ENCODE results near the gene RNPC3.

DNA sequence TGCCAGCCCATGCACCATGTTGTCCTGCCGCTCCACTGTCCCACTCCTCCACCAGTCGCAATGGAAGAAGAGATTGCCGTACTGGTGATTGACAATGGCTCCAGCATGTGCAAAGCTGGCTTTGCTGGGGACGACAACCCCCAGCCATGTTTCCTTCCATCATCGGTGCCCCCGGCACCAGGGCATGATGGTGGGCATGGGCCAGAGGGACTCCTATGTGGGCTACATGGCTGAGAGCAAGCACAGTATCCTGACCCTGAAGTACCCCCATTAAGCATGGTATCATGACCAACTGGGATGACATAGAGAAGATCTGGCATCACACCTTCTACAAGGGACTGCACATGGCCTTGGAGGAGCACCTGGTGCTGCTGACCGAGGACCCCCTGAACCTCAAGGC is 44.0 kb downstream of the RNPC3 start:
- TF ChIP-seq, protein P1, sequence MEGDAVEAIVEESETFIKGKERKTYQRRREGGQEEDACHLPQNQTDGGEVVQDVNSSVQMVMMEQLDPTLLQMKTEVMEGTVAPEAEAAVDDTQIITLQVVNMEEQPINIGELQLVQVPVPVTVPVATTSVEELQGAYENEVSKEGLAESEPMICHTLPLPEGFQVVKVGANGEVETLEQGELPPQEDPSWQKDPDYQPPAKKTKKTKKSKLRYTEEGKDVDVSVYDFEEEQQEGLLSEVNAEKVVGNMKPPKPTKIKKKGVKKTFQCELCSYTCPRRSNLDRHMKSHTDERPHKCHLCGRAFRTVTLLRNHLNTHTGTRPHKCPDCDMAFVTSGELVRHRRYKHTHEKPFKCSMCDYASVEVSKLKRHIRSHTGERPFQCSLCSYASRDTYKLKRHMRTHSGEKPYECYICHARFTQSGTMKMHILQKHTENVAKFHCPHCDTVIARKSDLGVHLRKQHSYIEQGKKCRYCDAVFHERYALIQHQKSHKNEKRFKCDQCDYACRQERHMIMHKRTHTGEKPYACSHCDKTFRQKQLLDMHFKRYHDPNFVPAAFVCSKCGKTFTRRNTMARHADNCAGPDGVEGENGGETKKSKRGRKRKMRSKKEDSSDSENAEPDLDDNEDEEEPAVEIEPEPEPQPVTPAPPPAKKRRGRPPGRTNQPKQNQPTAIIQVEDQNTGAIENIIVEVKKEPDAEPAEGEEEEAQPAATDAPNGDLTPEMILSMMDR (IDR thresholded peaks at IDR 0.05; ENCODE audit: poor library complexity, severe bottlenecking), result no peak
- no peak for TF ChIP-seq POLR2AphosphoS5 (IDR thresholded peaks at IDR 0.05)
- TF ChIP-seq SMC3 (conservative IDR thresholded peaks at IDR 0.05; ENCODE audit: poor library complexity), result no peak
- TF ChIP-seq, protein P2, sequence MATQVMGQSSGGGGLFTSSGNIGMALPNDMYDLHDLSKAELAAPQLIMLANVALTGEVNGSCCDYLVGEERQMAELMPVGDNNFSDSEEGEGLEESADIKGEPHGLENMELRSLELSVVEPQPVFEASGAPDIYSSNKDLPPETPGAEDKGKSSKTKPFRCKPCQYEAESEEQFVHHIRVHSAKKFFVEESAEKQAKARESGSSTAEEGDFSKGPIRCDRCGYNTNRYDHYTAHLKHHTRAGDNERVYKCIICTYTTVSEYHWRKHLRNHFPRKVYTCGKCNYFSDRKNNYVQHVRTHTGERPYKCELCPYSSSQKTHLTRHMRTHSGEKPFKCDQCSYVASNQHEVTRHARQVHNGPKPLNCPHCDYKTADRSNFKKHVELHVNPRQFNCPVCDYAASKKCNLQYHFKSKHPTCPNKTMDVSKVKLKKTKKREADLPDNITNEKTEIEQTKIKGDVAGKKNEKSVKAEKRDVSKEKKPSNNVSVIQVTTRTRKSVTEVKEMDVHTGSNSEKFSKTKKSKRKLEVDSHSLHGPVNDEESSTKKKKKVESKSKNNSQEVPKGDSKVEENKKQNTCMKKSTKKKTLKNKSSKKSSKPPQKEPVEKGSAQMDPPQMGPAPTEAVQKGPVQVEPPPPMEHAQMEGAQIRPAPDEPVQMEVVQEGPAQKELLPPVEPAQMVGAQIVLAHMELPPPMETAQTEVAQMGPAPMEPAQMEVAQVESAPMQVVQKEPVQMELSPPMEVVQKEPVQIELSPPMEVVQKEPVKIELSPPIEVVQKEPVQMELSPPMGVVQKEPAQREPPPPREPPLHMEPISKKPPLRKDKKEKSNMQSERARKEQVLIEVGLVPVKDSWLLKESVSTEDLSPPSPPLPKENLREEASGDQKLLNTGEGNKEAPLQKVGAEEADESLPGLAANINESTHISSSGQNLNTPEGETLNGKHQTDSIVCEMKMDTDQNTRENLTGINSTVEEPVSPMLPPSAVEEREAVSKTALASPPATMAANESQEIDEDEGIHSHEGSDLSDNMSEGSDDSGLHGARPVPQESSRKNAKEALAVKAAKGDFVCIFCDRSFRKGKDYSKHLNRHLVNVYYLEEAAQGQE (IDR thresholded peaks at IDR 0.05; ENCODE audit: borderline replicate concordance), result no peak
- no peak for TF ChIP-seq EZH2 (IDR thresholded peaks at IDR 0.05; ENCODE audit: borderline replicate concordance, insufficient read depth, low read length, poor library complexity, severe bottlenecking)
- no peak for TF ChIP-seq MXI1 (conservative IDR thresholded peaks at IDR 0.05; ENCODE audit: poor library complexity, severe bottlenecking)
- TF ChIP-seq RAD21 (conservative IDR thresholded peaks at IDR 0.05), result no peak
- no peak for TF ChIP-seq EP300 (conservative IDR thresholded peaks at IDR 0.05; ENCODE audit: poor library complexity, severe bottlenecking)
